HT1080 (cell line): ENCODE data around the gene WDR7. TPM values are rescaled to one million over a fixed set of nuclear protein-coding genes. Genes with fewer than 3 reads are reported as not detected.

ENCODE experiments used
- DNase-seq: peaks from one replicate; pipeline ENCODE4 v3.0.0-alpha.2; 2015; ENCODE audit warnings: low read depth
- total RNA-seq: library from RNA; depleted of rRNA; stranded (reverse); fragments of >200 nt; shearing (Covaris generic); gene quantifications from 2 replicates; pipeline ENCODE4 v1.2.3, GENCODE V29; 2014

WDR7 gene
- total RNA-seq, 1 experiment from 2014 or later = 11.4 TPM

DNA sequence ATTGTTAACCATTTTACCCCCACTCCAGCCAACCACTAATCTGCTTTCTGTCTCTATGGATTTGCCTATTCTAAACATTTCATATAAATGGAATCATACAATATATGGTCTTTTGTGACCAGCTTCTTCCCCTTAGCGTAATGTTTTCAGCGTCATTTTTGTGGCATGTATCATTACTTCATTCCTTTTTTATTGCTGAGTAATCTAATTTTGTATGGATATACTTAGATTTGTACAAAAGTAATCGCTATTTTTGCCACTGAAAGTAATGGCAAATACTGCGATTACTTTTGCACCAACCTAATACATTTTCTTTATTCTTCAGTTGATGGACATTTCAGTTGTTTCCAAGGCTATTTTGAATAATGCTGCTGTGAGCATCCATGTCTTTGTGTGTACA lies 227.6 kb downstream of the WDR7 start:
- DNase-seq = no peak

DNA sequence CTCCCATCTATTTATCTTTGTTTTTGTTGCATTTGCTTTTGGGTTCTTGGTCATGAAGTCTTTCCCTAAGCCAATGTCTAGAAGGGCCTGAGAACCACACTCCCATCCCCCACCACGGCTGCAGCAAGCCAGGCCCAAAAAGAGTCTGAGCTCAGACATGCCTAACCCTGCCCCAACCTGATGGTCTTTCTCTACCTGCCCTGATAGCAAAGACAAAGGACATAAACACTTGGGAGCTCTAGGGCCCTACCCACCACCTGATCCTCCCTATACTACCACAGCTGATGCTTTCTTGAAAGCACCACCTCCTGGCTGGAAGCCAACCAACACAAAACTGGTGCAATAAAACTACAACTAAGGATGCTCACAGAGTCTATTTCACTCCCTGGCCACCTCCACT lies 233.4 kb downstream of the WDR7 start:
- DNase-seq = no peak

DNA sequence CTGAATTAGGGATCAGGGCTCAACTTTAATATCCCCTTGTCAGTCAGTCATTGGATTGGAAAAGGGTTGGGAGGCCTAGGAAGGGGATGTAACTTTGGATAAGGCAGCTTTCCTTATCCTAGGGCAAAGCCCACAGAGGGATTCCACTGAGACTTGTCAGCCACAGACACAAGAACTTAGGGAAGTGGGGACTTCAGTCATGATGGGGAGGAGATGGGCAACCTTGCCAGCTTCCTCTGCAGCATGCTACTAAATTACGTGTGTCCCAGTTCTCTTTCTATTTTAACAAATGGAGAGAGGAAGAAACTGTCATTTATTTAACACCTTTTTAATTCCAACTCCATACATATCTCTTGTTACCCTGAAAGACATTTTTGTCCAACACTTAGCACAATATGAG lies 237.8 kb downstream of the WDR7 start:
- no peak for DNase-seq

DNA sequence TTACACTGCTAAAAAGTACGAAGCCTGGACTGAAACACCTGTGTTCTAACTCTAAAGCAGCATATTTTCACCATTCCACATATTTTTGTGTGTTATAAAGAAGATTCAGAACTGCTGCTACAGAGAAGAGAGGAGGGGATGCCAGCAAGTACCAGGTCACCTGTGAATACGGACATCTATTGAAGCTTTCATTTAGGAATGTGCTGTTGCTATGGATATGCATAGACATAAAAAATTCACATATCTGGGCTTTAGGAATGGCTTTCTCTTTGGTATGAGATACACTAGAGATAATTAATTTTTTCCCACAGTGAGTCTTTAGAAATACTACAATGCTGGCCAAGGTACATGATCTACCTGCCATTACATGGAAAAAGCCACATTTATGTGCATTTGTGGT lies 238.5 kb downstream of the WDR7 start:
- DNase-seq = no peak

DNA sequence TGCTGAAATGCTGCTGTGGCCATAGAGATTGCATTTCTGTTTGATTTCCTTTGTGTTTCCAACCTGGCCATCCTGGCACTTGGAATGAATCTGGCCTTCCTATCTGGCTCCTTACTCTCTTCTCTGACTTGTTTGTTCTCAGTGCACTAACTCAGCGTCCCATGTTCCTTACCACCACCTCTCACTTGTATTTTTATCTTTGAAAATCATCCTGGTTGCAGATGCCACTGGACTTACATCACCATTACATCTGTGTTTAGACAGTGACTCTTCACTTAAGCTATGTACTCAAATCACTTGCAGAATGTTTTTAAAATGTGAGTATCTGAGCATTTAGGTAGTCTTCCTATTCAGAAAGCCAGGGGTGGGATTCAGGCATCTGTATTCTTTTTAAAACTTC lies 239.5 kb downstream of the WDR7 start:
- DNase-seq = peak; percentile 90

DNA sequence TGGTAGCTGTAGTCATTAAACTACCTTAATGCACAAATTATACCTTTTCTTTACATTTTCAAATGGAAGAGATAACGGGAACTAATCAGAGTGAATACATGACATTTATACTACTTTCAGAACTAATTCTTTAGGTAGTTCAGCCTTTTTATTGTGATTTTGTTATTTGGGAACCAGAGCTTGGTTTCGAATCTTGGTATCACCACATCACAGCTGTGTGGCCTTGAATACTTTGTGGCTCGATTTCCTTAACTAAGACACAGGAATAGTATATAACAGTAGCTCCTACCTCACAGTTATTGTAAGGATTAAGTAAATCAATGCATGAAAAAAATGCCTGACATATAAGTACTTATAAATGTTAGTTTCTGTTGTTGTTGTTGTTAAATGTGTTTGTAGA lies 240.0 kb downstream of the WDR7 start:
- DNase-seq = no peak

DNA sequence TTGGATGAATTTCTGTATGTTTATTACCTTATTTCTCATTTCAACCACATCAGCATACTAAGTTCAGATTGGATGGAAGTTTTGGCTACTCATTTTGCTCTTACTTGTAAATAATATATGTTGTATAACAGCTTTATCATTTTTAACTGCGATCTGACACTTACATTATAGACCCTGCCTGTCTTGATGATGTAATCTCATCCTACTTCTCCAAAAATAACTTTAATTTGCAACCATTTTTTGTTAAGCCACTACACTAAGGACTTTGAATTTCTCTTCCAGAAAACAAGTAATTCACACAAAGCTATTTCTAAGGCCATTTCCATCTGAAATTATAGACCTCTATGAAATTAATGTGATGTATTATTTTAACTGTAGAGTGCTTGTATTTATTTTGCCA lies 240.7 kb downstream of the WDR7 start:
- no peak for DNase-seq

DNA sequence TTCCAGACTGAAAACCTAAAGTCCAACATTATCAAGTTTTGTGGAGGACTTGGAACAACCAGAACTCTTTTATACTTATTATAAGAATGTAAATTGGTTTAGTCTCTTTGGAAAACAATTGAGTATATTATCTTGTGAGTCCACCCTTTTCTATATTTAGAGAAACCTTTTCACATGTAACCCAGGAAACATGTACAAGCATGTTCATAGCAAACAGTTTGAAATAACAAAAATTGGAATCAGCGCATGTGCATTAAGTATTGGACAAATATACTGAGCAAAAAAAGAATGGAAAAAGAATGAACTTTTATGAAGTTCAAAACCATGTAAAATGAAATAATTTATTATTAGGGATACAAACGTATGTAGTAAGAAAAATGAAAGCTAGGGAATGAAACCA lies 246.0 kb downstream of the WDR7 start:
- DNase-seq = no peak

DNA sequence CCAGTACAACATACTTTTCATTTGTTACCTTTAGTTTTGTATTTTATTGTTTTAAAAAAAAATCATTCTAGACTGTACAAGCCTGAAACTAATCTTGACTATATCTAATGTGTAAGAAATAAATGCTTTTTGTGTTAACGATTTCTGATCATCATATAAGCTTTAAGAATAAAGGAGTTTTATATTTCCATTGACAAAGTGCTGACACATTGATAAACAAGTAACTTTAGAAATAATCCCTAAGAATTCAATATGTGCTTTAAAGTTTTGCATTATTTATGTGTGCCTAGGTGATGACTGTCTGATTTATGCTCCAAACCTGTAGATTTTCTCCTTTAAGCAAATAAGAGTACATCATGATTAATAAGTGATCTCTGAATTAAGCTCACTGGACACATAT lies 248.5 kb downstream of the WDR7 start:
- no peak for DNase-seq

DNA sequence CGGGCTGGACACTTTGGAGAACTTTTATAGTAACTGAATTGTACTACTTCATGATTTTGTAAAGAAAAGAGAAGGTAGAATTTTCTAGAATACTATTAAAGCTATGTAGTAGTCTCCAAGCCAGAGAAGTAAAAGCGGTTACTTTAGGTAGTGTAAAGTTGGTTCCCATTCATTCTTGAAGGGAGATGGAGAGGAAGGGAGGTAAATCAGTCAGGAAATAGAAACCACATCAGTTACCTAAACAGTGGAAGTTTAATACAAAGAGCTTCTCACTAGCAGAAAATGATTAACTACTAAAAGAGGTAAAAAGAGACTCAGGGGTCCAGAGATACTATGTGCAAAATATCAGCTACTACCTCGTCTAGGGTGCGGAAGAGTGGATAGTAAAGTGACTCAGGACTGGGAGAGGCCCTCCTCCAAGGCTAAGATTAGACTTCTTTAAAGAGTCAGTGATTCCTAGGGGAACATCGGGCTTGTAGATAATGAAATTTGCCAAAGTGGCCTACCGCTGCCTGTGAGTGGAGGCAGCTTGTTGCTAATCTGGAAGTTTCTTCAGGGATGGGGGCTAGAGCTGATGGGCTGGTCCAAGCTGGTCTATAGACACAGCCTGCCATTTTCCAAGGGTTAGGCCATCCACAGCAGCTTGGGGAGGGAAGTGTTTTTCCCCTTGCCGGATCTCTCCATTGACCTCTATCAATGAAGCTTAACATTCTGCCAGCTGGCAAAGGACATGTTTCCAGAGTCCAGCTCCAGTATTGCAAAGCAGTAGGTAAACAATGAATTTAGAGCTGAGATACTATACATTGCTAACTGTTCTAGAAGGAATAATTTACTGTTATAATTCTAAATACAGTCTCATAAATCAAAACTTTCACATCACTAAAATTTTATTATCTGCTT lies 249.3 kb downstream of the WDR7 start:
- DNase-seq = no peak

DNA sequence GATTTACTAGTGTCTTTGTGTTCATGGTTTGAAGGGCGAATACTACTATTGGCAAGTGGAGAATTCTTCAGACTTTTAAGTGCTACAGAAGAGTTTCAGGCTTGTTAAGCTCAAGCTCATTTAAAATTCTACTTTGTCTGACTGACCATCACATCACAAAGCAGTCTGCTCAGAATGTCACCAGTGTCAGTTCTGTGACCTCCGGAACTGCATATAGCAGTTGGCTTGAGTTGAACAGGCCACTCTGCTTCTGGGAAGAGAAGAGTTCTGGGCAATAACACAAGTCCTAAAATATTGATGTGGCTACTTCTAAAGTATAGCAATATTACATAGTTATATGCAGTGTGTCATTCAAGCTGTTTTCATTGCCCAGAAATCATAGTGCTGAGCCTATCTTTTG lies 250.8 kb downstream of the WDR7 start:
- DNase-seq = no peak

DNA sequence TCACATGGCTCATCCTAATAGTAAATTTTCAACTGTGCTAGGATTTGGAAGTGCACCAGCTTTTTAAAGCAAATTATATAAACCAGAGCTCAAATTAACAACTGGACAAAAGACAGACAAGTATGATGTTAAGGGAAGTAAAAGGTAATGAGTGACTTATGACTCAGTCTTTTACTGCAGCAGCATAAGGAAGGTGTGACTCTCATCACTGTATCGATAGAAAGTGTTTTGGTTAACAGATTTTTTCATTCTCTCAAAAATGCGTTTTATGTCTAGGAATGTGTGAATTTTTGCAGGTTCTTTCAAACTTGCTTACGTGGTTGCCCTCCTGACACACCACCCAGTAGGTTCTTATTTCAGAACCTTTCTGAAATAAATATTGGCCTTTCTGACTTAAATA lies 251.5 kb downstream of the WDR7 start:
- no peak for DNase-seq

DNA sequence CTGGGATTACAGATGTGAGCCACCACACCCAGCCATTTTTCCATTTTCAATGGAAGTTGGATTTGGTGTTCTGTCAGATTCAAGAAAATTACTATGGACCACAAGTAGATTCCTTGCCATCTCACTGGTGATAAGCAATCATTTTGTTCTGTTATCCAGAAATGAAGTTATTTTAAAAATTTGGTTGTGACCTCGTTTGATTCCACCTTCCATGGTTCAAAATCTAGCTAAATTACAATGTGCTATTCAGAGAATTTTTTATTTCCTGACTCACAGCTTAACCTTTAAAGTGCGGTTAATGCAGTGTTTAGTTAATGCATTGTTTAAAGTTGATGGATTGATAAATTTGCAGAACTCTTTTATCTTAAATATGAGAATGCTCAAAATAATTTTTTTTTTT lies 252.5 kb downstream of the WDR7 start:
- DNase-seq = no peak

DNA sequence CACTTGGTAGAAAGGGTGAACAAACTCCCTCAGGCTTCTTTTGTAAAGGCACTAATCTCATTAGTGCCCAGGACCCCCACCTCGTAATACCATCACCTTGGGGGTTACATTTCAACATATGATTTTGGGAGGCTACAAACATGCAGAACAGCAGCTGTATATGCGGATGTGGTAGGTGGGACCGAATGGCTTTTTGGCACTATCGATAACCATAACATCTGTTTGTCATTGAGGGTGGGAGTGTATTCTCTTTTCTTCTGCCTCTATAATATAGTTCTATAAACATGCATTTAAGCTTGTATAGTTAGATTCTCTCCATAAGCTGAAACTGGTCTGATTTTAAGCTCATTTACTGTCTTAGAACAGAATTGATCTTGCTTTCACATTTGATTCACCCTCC lies 256.6 kb downstream of the WDR7 start:
- DNase-seq = no peak

DNA sequence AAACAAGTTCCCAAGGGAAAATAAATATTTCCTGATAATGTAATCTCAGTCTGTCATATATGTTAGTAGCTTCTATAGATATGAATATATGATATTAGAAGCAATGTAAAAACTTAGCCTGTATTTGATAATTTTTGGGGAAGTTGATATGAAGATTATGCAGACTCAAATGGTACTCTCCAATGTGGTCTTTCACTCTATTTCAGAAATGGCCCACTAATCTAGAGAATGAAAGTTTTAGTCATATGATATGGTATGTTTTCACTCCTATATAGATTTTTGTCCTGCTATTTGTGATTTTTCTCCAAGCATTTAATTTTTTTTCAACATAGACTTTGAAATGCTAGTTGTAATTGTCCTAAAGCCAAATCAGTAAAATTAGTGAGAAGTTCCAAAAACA lies 259.1 kb downstream of the WDR7 start:
- DNase-seq = no peak

DNA sequence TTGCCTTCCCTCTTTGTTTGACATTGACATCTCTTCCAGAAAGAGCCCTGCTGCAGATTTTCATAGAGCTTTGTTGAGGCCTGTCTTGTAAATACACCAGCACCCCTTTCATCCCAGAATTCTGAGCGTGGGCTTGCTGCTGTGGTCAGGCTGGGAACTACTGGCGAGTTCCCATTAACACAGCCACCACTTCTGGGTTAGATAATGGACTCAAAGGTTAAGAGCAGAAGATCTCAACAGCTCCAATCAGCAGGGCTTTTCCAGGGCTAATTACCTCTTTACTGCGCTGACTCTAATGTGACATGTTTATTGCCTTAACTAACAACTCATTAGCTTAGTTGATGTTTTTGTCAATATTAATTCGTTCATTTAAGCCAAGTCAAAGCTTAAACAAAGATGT lies 259.8 kb downstream of the WDR7 start:
- DNase-seq = no peak

DNA sequence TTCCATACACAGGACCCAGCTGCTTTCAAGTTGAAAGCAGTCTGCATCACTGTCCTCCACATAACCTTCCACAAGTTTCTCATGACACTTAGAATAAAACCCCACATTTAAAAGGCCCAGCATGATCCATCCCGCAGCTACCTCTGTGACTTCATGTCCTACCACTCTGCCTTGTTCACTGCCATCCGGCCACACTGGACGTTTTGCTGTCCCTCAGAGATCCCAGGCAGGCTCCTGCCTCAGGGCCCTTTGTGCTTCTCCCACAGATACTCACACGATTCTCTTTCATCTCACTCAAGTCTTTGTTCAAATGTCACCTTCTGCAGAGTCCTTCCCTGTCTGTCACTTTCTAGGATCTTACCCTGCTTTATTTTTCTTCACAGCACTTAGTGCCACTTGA lies 262.8 kb downstream of the WDR7 start:
- no peak for DNase-seq

DNA sequence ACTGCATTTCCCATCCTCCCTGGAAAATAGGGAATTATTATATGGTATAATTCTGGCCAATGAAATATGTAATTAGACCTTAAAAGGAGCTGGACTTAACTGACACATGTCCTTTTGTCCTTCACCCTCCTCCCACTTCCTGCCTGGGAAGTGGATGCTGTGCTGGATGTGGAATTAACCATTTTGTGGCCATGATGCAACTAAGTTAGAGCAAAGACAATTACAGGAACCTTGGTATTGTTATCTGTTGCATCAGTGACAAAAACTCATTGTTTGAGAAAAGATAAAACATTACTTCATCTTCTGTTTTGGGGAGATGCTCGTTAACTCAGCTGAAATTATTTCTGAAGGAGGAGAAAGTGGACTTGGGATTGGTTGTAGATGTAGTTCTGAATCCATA lies 268.0 kb downstream of the WDR7 start:
- DNase-seq = peak; percentile 42

DNA sequence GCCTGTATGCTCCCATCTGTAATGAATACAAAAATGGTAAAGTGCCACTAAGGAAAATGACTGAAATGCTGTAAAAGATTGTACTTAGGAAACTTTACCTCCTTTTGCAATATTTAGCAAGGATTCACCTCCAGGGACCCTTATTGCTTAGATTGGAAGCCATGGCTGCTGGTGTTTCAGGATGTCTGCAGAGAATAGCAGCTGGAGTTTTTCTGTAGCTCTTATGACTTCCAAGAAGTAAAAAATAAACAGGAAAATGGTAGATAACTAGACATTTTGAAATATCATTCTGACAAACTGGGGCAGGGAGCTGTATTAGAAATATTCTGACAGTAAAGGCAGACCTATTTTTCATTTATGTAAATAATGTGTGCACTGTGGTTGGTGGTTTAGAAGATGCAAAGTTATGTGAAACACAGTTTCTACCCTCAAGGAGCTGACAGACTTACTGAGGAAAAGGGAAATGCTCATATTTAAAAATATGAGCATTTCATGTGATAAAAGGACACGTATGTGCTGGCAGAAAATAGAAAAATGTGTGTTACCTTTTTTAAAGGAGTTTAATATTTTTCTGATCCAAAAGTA lies 270.8 kb downstream of the WDR7 start:
- DNase-seq = no peak

DNA sequence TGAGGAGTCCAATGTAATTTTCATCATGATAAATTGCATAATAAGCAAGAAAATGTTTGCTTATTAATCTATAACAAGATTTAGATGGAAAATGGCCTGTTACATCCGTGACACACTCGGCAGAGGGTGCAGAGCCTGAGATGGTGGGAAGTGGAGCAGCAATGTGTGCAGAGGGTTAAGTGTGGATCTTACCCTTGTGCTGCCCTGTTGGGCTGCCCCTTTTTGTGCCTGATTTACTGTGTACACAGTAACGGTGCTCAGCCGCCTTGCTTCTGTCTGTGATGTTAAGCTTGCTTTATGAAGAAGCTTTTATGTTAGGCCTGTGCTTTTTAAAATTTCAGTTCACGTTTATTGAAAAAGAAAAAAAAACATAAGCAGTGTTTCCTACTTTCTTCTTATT lies 275.6 kb downstream of the WDR7 start:
- DNase-seq = no peak

DNA sequence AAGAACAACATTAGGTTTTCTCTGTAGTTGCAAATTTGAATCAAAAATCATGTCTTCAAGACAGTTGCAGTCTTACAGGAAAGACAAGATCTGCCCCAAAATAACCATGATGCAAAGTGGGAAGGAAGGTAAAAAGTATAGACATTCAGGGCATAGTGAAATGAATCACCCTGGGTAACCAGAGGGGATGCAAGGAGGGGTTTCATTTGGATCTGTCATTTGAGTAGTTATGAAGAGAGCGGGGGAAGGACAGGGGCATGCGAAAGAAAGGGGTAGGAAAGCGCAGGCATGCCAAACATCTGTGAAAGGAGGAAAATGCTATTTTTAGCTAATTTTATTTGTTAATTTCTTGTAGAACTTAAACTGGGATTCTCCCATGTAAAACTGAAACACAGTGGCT lies 276.6 kb downstream of the WDR7 start:
- no peak for DNase-seq

DNA sequence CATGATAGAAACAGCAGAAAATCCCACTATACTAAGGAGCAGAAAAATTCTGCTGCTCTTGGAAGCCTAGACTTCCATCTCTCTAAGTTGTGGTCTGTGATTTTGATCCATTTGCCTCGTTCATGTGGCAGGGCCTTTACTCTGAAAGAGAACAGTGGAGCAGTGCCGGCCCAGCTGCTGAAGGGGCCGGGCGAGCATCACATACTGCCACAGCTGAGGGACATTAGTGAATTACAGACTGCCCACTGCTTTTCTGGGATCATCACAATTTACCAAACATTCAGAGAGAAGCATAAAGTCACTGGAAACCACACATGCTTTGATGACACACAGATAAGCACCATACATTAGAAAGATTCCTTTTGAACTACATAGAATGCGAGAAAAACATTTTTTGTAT lies 278.7 kb downstream of the WDR7 start:
- DNase-seq = no peak

DNA sequence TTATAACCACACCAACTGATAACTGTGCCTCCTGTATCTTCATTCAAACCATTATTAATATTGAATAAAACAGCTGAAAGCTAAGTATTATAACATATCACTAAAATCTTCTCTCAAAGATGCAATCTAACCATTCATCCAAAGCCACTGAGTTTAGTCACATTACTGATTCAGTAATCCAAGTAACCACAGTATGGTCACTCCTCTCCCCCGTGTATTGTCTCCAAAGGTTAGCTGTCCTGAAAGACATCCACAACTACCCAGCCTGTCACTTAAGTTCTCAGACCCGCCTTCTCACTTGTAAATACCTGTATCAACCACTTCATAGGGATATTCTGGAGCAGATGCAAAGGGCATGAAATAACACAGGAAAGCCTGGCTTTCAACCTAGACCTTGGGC lies 282.3 kb downstream of the WDR7 start:
- no peak for DNase-seq
